ENCODE measurements around the gene GCLC. TPM values are rescaled to one million over a fixed set of nuclear protein-coding genes. Genes with fewer than 3 reads are reported as not detected.

GCLC gene
- total and polyA plus RNA-seq, 9 of the 15 experiments (the other 6 are each of a cell fraction or from before 2014, with no cell fraction given), result 3.9 to 20.0 (median 9.4) TPM

GRCh38 chr6:53544470-53545308 is at the start of gene GCLC (continued):
- TF ChIP-seq PRMT5 (CRISPR knock-in tag; IDR thresholded peaks at IDR 0.05) (no peak), SRSF9 (IDR thresholded peaks at IDR 0.05; ENCODE audit: borderline replicate concordance, low read depth, low read length) (no peak), ZHX1 (conservative IDR thresholded peaks at IDR 0.05; ENCODE audit: low read length) (peak; percentile 74; the same call in 1 of the 2 replicates), E2F1 (CRISPR knock-in tag; IDR thresholded peaks at IDR 0.05) (no peak), SUPT5H (IDR thresholded peaks at IDR 0.05) (0 out of 2 replicates have a peak, but pooled peaks have one; percentile 36), AFF4 (CRISPR knock-in tag; IDR thresholded peaks at IDR 0.05) (no peak), ZNF589 (CRISPR knock-in tag; IDR thresholded peaks at IDR 0.05; ENCODE audit: low read depth) (0 out of 2 replicates have a peak, but pooled peaks have one; percentile 42), IFI16 (CRISPR knock-in tag; IDR thresholded peaks at IDR 0.05) (no peak), SP2 (IDR thresholded peaks at IDR 0.05; ENCODE audit: extremely low read depth, low read depth, low read length, poor library complexity, severe bottlenecking) (no peak), ZNF655 (CRISPR knock-in tag; IDR thresholded peaks at IDR 0.05) (no peak), ELF4 (CRISPR knock-in tag; IDR thresholded peaks at IDR 0.05) (no peak), ZBTB7A (IDR thresholded peaks at IDR 0.05; ENCODE audit: borderline replicate concordance, control insufficient read depth, low read depth, low read length) (peak; percentile 94), ZKSCAN1 (IDR thresholded peaks at IDR 0.05; ENCODE audit: low read depth, low read length) (peak; percentile 79), MEIS2 (IDR thresholded peaks at IDR 0.05; ENCODE audit: partially characterized antibody) (peak; percentile 35), KLF10 (CRISPR knock-in tag; IDR thresholded peaks at IDR 0.05) (no peak), MIER1 (IDR thresholded peaks at IDR 0.05; ENCODE audit: low read depth) (no peak), CGGBP1 (CRISPR knock-in tag; IDR thresholded peaks at IDR 0.05) (no peak)

Data from K562 (cell line).